ENCODE measurements around the gene CUEDC1.
A peak's percentile ranks its signal among the peaks of the same experiment; 100 is the strongest.

Gene CUEDC1

GRCh38 chr17:57879437-57880085 lies 75.7 kb downstream of the CUEDC1 start:
- no peak for DNase-seq

GRCh38 chr17:57877803-57878377 lies 77.3 kb downstream of the CUEDC1 start:
- DNase-seq = no peak

- no peak for DNase-seq
Measured at GRCh38 chr17:57876866-57877237, 78.4 kb downstream of the CUEDC1 start.

GRCh38 chr17:57876023-57876865 lies 79.0 kb downstream of the CUEDC1 start:
- DNase-seq = no peak

- DNase-seq = peak in 54 of 58 donors; percentile 24 to 88 (median 69)
Measured at GRCh38 chr17:57875290-57876022, 79.8 kb downstream of the CUEDC1 start.

GRCh38 chr17:57874434-57875289 lies 80.5 kb downstream of the CUEDC1 start:
- peak in 57 of 58 donors; percentile 27 to 90 (median 79) for DNase-seq

- no peak for DNase-seq
Measured at GRCh38 chr17:57874058-57874419, 81.2 kb downstream of the CUEDC1 start.

GRCh38 chr17:57873261-57874057 lies 81.8 kb downstream of the CUEDC1 start:
- DNase-seq = peak in 15 of 58 donors; percentile 17 to 60 (median 29)

GRCh38 chr17:57872536-57872935 lies 82.7 kb downstream of the CUEDC1 start:
- no peak for DNase-seq

GRCh38 chr17:57871863-57872262 lies 83.3 kb downstream of the CUEDC1 start:
- DNase-seq = no peak

- DNase-seq = no peak
Measured at GRCh38 chr17:57871155-57871554, 84.1 kb downstream of the CUEDC1 start.

- no peak for DNase-seq
Measured at GRCh38 chr17:57870283-57870635, 85.0 kb downstream of the CUEDC1 start.

GRCh38 chr17:57869617-57870282 lies 85.5 kb downstream of the CUEDC1 start:
- DNase-seq = peak in 2 of 58 donors; percentile 8 to 15

- no peak for DNase-seq
Measured at GRCh38 chr17:57868910-57869616, 86.1 kb downstream of the CUEDC1 start.

- peak in 16 of 58 donors; percentile 6 to 76 (median 34) for DNase-seq
Measured at GRCh38 chr17:57868007-57868909, 87.0 kb downstream of the CUEDC1 start.

- DNase-seq = no peak
Measured at GRCh38 chr17:57867126-57867525, 88.1 kb downstream of the CUEDC1 start.

GRCh38 chr17:57866723-57867122 lies 88.5 kb downstream of the CUEDC1 start:
- no peak for DNase-seq

GRCh38 chr17:57866319-57866718 lies 88.9 kb downstream of the CUEDC1 start:
- no peak for DNase-seq

Data from anterior cingulate cortex (tissue), 58 donors.